Epithelial cell of esophagus (primary cell): Measurements from ENCODE around the gene CELF4.

Experiments
- DNase-seq: peaks from one replicate; pipeline ENCODE4 v3.0.0; 2010; ENCODE audit warnings: low read depth
- H3K4me3 ChIP-seq: 2 replicates; pipeline ENCODE4 v1.5.1; 2011; ENCODE audit warnings: mild to moderate bottlenecking, low read length, control low read depth
- CTCF ChIP-seq: IDR thresholded peaks from 2 replicates; pipeline ENCODE4 v1.5.1; 2011; ENCODE audit warnings: low read depth, mild to moderate bottlenecking, low read length, control low read depth, inconsistent platforms; ENCODE audit not compliant: insufficient read depth; ENCODE audit errors: missing control alignments

Gene CELF4

GRCh38 chr18:37450434-37451132, 115.0 kb downstream of the CELF4 start:
- no peak for DNase-seq
- no peak overlapping the region for H3K4me3 ChIP-seq
- TF ChIP-seq CTCF = no peak

DNA sequence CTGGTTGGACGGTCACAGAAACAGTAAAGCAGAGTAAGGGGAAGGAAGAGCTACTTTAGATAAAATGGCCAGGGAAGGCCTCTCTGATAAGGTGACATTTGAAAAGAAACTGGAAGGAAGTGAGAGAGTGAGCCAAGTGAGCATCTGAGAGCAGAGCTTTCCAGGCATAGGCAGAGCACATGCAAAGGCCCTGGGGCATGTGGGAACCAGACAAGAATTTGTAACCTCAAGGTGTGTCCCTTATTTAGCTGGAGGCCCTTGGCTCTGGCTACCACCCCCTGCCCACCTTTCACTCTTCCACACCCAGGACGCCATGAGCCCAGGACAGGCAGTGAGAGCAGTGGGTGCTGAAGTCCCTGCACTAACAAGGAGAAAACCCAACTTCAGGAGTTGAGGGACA, 116.0 kb downstream of the CELF4 start:
- DNase-seq = no peak
- no peak overlapping the region for H3K4me3 ChIP-seq
- TF ChIP-seq CTCF = no peak

GRCh38 chr18:37448946-37449345, 116.7 kb downstream of the CELF4 start:
- no peak for TF ChIP-seq CTCF
- no peak overlapping the region for H3K4me3 ChIP-seq
- DNase-seq = no peak

DNA sequence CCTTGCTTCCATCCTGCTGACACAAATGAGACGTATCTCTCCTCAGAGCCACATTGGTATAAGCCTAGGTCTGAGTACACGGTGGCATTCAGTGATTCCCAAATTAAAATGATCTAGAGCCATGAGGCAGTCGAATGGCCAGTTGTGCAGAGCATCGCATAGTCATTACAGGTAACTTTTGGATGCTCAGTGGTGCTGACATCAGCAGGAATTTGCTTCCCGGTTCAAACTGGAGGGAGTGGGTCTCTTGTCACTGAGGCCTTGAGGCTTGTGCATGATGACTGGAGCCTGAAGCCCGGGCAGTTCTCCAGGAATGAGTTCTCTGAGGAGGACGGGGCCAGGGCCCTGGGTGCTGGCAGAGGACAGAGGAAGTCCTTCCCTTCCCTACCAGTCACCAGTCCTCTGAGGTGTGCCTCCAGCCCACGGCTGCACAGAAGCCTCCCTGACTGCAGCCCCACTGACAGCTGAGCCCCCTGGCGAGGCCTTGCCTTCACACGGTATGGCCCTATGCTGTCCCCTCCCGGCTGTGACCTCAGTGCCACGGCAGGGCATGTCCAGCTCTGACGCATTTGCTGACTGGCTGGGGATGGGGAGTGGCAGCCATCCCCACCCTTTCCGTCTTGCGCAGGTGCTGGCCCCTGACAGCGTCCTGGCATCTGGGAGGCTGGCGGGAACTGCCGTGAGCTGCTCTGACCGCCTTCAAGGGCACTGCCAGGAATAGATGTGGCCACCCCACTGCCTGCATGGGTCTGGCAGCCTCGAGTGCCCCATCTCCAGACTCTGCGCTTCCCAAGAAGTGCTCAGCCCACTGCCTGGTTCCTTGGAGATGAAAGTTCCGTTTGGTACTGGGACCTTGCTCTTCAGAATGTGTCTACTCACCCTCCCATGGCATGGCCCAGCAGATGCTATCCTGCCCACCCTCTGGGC, 117.4 kb downstream of the CELF4 start:
- DNase-seq = no peak
- no peak overlapping the region for H3K4me3 ChIP-seq
- no peak for TF ChIP-seq CTCF

- no peak overlapping the region for H3K4me3 ChIP-seq
- no peak for TF ChIP-seq CTCF
- DNase-seq = no peak
These were observed 119.8 kb downstream of the CELF4 start for GRCh38 chr18:37445836-37446235.

GRCh38 chr18:37445368-37445767, 120.2 kb downstream of the CELF4 start:
- no peak for DNase-seq
- TF ChIP-seq CTCF = no peak
- H3K4me3 ChIP-seq = no peak overlapping the region
